Smooth muscle cell of the brain vasculature (primary cell): ENCODE results near the gene RAD51B.
"Not testable (repeated sequence)": the region's sequence is repeated elsewhere in the genome, so short reads cannot be mapped to it uniquely, and the experiment has no call there.

Experiments
- DNase-seq: peaks from one replicate; pipeline ENCODE4 v3.0.0-alpha.2; 2012; ENCODE audit warnings: low read depth, low spot score

The RAD51B gene

GRCh38 chr14:68248481-68249255, 429.1 kb downstream of the RAD51B start:
- DNase-seq: no peak

GRCh38 chr14:68249661-68250451, 430.3 kb downstream of the RAD51B start:
- DNase-seq: no peak

GRCh38 chr14:68250927-68251768, 431.6 kb downstream of the RAD51B start:
- DNase-seq: no peak

- no peak for DNase-seq
These were observed 432.2 kb downstream of the RAD51B start for GRCh38 chr14:68251769-68252100.

- no peak for DNase-seq
These were observed 433.7 kb downstream of the RAD51B start for GRCh38 chr14:68253160-68253780.

GRCh38 chr14:68253878-68254528, 434.4 kb downstream of the RAD51B start:
- no peak for DNase-seq

GRCh38 chr14:68254669-68255527, 435.3 kb downstream of the RAD51B start:
- DNase-seq: no peak

GRCh38 chr14:68255693-68256178, 436.2 kb downstream of the RAD51B start:
- no peak for DNase-seq

GRCh38 chr14:68257969-68258368, 438.4 kb downstream of the RAD51B start:
- DNase-seq: no peak

GRCh38 chr14:68258995-68259394, 439.4 kb downstream of the RAD51B start:
- not testable (repeated sequence) for DNase-seq

GRCh38 chr14:68260121-68260520, 440.5 kb downstream of the RAD51B start:
- DNase-seq: no peak

- no peak for DNase-seq
These were observed 441.7 kb downstream of the RAD51B start for GRCh38 chr14:68261092-68261842.

- DNase-seq: no peak
These were observed 443.0 kb downstream of the RAD51B start for GRCh38 chr14:68262567-68262966.

GRCh38 chr14:68263563-68264259, 444.1 kb downstream of the RAD51B start:
- DNase-seq: no peak

GRCh38 chr14:68264260-68264569, 444.6 kb downstream of the RAD51B start:
- no peak for DNase-seq

- no peak for DNase-seq
These were observed 447.4 kb downstream of the RAD51B start for GRCh38 chr14:68266998-68267397.

GRCh38 chr14:68268197-68268596, 448.6 kb downstream of the RAD51B start:
- DNase-seq: no peak

GRCh38 chr14:68268719-68269118, 449.1 kb downstream of the RAD51B start:
- no peak for DNase-seq
